NCI-H69 (cell line): ENCODE measurements around the gene UBE2Q2.
A peak's percentile ranks its signal among the peaks of the same experiment; 100 is the strongest.
"Not testable (repeated sequence)": the region's sequence is repeated elsewhere in the genome, so short reads cannot be mapped to it uniquely, and the experiment has no call there.

Experiments used
- DNase-seq: peaks from one replicate; lab custom pipeline; 2025; lab: John Stamatoyannopoulos, UW

Gene UBE2Q2

DNA sequence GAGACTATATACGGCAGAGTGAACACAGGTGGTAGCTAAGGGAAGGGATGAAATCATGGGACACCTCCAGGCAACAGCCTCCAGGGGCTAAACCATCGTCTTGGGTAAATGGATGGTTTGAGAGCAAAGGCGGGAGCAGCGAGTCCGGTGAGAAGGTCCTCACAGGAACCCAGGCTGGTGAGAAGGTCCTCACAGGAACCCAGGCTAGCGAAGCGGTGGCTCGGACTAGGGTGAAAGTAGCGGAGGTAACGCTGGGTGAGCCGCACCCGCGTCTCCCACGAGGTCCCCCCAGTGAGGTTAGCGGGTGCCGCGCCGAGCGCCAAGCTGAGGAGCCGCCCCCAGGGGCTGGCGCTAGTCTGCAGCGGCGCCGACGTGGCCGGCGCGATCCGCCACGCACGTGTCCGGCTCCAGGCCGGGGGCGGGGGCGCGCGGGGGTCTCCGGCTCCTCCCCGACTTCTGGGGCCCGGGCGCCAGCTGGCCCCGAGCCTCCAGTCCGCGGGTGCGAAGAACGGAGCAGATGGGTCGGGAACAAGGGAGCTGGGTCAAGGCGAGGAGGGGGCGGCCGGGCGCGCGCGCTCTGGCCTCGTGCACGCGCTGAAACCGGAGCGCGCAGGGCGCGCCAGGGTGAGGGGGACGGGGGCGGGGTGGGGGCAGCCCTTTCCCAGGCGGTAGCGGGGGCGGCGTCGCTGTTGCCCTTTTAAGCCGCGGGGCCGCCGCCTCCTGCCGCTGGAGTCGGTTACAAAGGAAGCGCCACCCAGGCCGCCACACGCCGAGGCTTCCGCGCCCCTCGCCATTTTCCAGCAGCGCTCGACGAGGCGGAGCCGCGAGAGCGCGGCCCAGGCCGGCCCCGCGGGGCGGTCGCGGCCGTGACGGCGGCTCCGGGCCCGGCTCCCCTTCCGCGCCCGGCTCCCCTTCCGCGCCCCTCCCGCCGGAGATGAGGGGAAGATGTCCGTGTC lies at the start of gene UBE2Q2:
UBE2Q2 (plus strand) TSS at position 726 of the 956 bp plus-strand sequence; CDS start at position 946, 220 bp downstream.
- DNase-seq = peak; percentile 83

DNA sequence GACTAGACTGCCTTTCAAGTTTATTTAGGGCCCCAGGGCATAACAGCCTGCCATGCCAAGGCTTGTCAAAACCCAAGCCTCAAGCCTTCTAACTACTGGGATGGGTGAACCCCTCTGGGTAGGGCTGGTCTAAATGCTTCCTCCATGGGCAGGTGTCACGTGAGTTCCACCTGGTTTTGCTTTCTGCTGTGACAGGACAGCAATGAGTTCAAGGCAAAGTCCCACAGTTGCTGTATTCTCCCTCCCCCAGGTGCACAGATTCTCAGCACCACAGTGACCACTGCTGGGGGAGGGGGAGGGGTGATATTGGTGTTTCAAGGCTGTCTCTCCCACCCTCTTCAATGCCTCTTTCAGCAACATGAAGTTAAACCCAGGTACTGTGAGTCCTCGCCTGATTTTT lies 46.9 kb upstream of the UBE2Q2 start:
- no peak for DNase-seq

DNA sequence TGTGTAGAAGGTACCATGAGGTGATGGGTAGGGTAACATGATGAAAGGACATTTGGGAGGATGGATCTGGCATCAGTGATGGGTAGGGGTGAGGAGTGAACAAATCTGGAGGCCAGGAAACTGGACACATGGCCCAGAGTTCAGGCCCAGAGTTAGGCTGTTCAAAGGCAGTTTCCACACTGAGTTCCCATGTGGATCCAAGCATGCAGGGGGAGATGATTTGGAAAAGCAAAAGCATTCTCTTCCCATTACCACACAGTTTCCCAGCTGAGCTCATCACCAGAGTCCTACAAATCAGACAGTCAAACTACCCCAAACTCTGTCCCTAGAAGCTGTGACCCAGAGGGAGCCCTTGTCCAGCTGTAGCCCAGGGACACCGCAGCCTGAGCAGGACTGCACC lies 46.1 kb upstream of the UBE2Q2 start:
- DNase-seq = not testable (repeated sequence)

DNA sequence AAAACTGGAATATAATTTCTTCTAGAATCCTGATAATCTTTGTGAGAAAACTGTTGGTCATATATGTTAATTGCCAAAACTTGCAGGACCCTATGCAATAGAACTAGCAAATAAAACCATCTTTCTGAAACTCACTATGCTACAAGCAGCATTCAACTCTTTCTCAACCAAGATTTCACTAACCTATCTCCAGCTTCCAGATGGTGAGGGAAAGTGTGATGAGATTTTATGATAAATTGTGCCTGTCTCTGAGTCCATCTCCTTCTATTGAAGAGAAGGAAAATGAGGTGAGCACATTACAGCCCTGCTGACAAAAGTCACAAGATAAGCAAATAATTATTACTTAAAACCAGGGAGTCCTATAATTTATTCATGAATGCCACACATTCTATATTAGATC lies 44.1 kb upstream of the UBE2Q2 start:
- no peak for DNase-seq

DNA sequence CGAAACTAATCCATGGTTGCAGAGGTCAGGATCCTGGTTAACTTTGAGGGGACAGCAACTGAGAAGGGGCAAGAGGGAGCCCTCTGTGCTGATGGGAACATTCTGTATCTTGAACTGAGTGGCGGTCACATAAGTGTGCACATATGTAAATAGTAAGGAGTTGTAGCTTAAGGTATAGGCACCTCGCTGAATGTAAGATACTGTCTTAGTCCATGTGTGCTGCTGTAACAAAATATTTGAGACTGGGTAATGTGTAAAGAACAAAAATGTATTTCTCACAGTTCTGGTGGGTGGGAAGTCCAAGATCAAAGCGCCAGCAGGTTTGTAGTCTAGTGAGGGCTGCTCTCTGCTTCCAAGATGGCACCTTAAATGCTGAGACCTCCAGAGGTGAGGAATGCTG lies 42.8 kb upstream of the UBE2Q2 start:
- DNase-seq = not testable (repeated sequence)

DNA sequence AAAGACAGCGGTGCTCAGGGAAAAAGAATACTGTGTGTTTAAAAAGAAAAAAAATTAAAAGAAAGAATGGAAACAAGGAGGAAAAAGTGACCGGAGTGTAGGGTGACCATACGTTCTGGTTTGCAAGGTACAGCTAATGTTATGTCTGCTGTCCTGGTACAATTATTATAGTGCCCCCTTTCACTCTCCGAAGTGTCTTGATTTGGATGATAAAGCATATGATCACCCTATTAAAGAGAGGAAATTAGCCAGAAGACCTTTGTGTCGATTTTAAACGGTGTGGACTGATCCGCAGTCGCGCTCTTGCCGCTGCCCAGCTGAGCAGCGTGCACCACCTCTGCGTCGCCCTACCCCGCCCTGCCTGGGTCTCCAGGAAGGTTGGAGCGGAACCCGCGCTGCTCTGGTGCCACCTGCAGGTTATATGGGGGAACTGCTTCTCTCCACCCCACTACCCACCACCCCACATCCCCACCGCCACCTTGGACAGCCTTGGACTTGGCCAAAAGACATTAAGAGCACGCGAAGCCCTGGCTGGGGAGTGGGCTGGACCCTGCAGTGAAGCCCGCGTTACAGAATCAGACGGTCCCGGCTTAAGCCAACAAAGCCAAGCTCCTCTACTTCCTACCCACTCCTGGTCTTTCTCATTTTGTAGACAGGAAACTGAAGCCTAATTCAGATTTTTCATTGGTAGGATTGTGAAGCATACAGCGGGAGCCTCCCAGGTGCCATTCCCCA lies 41.2 kb upstream of the UBE2Q2 start:
- DNase-seq = peak; percentile 75

DNA sequence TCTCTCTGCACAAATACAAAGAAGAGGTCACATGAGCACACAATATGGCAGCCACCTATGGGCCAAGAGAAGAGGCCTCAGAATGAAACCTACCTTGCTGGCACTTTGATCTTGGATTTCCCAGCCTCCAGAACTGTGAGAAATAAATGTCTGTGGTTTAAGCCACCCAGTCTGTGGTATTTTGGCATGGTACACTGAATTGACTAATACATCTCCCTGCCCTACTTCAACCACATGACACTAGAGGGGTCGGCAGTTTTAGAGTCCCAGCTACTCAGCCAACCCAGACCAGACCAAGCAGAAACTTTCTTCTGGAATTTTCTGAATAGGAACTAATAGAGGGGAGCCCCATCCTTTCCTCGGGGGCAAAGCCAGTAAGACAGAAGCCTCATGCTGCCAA lies 35.8 kb upstream of the UBE2Q2 start:
- not testable (repeated sequence) for DNase-seq

DNA sequence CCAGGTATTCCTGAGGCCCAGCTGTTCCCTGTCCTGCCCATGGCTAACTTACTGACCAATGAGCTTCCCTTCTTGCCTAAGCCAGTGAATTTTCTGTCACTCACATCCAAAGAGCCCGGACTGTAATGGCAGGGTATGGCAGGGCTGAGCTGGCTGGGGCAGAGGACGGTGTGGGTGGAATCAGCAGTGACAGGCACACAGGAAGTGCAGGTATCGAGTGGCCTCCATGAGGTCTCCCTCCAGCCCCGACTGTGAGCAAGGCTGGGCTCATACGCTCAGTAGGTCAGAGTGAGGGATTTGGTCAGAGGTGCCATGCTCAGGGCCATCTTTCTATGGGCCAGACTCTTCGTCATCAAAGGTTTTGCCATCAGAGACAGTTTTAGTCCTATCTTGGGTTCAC lies 35.2 kb upstream of the UBE2Q2 start:
- not testable (repeated sequence) for DNase-seq

DNA sequence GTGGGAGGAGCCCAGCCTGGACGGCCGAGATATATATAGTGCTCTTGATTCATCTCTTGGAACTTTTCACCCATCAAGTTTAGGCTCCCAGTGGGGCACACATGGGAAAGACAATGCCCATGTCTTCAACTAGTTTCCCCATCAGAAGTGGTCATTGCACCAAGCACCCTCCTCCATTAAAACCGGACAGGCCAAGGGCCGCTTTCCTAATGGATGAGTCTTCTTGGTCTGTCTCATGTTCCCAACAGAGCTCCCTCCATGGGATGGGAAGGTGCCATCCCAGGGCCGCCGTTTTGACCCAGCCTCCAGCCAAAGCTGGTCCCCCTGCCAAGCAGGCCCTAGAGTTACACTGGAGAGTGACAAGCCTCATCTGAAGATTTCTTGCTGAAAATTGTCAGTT lies 34.7 kb upstream of the UBE2Q2 start:
- DNase-seq = no peak

DNA sequence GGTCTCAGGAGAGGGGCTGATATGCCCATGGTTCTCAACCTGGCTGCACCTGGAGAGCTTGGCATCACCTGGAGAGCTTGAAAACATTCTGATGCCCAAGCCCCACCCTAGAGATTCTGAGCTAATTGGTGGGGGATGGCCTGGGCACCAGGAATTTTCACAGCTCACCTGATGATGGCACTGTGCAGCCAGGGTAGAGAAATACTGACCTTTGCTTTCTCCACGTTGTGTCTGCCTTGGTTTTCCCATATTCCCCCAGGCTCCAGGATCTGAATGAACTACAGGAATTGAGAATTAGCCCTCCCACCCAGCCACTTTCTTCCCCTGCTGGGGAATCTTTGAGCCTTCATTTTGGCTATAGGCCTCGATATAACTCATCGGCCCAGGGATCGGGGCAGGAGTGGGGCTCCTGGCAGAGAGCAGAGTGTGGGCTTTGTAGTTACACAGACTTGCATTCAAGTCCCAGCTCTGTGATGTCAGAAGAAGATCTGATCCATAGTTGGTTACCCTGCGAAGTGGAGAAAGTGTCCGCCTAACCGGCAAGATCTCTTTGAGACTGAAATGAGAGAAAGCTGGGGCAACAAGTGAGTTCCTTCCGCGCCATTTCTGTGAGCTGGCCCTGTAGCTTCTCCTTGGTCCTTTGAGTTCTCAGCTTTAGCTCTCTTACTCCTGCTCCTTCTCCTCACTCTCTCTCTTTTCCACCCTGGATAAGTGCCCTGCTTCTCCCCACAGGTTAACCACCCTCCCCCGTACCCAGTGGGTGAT lies 33.1 kb upstream of the UBE2Q2 start:
- DNase-seq = peak; percentile 35

DNA sequence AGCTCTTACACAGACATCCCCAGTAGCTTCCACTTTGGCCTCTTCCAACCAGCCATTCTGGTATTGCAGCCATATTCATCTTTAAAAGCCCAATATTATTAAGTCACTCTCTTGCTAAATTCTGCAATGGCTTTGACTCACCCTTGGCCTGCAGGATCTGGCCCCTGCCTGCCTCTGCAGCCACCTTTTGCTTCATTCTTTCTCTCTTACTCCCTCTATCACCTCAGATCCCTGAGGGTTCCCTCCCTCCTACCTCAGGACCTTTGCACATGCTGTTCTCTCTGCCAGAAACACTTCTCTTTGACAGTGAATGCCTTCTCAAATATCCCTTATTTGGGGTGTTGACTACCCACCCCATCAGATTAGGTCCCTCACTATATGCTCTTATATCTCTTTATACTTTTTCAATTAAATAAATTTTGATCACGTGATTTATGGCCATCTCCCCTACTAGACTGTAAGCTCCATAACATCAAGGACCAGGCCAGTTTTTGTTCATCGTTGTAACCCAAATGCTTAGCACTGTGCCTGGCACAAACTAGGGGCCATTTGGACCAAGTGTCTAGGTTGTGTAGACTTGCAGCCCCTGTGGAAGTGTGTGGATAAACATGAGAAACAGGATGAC lies 32.3 kb upstream of the UBE2Q2 start:
- no peak for DNase-seq

DNA sequence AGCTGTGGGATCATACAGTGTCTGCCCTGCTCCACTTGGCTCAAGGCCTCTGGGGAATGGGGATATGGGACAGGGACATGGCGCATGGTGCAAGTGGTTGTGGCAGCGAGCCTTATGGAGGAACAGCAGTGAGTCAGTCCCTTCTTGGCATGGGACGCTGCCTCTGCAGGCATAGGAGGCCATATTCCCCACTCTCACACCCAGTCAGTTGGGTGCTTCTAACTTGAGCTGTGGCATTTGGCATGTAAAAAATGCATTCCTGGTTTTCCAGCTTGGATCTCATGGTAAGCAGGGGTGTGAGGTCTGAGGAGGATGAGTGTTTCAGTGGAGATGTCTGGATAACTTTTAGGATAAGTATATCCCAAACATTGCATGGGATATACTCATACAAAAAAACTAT lies 31.6 kb upstream of the UBE2Q2 start:
- DNase-seq = no peak

DNA sequence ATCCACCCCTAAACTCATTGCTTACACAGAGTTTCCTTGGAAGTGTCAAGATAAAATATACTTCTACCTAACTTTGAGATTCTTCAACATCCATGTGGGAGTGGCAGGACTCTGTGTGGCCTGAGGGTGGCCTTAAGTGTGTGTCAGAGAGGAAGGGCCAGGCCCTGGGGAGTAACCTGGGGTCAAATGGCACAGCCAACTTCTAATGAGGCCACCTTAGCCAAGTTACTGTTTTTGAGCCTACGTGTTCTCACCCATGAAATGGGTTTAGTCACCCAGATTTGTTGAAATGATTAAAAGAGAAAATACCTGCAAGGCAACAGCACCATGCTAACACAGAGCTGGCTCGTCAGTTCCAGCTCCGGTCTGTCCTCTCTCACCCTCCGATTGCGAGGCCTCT lies 28.5 kb upstream of the UBE2Q2 start:
- no peak for DNase-seq

DNA sequence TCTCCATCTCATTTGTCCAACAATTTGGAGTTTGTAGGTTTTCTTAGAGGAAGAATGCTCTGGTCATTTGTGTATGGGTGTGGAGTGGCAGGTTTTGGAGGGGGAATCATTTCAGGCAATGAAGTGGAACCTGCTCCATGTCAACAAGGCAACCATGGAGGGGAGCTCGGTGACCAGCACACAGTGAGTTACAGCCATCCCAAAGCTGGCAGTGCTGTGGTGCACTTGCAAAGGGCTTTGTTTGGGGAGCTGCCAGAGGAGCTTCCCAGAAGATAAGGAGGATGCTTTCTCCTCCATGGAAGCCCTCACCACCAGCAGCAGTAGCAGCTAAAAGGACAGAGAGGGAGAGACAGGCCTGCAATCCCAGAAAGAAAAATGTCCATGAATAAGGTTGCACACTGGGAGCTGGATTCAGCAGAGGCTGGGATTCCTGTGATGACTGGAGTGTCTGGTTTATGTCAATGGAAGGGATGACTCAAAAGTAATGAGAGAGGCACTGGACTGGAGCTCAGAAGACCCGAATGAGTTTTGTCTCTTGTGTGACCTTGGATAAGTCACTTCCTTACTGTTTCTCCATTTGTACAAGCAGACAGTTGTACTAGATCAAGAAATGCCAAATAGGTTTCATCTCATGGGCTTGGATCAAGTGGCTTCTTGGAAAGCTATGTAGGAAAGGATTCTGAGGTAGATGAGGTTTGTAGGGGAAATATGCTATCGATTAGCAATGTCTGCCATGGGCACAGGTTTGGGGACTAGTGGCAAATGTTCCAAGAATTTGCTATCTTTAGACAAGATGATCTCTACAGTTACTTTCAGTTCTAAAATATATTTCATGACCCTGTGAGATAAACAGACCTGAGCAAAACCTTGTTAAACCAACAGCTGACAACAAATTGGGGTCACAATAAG lies 27.2 kb upstream of the UBE2Q2 start:
- DNase-seq = no peak

DNA sequence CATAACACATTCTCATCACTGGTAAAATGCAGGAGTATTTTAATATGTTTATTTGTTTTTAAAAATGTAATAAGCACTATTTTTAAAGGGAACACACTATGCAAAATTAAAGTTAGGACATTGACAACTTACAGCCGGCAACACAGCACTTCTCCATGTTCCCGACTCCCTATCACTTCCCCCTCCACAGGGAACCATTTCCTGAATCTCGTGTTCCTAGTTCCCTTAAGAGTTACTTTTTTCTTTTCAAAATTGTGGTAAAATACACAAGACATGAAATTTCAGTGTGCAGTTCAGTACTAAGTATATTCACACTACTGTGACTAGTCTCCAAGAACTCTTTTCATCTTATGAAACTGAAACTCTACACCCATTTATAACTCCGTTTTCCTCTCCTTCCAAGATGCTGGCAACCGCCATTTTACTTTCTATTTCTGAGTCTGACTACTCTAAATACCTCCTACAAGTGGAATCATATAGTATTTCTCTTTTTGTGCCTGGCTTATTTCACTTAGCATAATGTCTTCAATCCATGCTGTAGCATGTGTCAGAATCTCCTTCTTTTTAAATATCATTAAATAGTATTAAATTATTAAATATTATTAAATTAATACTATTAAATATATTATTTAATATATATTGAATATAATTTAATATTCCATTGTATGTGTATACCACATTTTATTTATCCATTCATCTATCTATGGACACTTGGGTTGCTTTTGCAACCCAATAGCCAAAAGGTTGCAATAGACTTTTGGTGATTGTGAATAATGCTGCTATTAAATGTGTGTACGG lies 25.9 kb upstream of the UBE2Q2 start:
- no peak for DNase-seq

DNA sequence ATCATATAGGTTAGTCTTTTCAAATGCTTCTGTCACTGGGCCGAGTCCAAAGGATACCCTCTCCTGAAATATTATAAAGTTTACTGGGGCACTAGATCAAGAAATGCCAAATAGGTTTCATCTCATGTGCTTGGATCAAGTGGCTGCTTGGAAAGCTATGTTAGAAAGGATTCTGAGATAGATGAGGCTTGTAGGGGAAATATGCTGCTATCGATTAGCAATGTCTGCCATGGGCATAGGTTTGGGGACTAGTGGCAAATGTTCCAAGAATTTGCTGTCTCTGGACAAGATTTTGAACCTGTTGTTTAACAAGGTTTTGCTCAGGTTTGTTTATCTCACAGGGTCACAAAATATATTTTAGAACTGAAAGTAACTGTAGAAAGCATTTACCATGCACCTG lies 23.0 kb upstream of the UBE2Q2 start:
- no peak for DNase-seq

DNA sequence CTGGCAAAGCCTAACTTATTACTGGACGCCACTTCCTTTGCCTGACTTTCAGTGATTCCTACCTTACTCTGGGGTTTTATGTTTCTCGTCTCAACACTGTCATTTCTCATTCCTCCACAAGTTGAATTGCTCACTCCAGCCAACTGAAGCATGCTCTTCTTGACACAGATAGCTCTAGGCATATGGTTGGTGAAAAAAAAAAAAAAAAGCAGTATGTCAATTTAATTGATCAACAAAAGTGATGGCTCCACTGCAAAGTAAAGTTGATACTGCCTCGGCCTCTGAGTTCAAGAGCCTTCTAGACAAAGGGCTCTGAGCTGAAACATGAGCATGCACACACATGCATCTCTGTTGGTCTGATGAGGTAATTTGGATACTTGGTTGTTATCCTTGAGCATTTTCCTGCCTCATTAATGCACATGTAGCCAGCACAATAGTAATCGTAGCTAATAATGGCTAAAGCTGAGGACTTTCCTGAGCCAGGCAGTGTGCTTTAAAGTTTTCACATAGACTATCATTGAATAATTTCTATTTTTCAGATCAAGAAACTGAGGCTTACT lies 21.4 kb upstream of the UBE2Q2 start:
- no peak for DNase-seq

DNA sequence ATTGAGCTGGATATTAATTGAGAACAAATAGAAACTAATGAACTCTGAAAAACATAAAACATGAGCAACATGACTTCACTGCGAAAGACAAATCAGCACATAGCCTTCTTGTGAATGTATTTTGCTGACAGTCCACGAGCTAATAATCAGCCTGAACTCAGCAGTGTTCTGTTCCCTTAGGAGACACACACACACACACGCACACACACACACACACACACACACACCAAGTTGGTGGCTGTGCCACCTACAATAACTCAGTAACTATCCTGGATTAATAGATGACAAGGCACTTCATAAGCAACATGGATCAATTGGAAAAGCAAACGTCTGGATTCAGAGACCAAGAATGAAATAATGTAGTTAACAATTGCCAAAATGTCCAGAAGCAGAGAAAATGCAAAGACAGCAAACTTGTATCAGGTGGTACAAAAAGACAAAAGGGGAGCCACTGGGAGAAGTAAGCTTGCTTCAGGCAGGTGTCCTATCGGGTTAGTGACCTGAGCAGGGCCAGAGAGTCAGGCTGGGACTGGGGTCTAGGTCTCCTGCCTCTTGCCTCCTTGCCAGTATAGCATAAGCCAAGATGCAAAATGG lies 20.5 kb upstream of the UBE2Q2 start:
- DNase-seq = no peak
